Measurements from ENCODE around the gene MAD1L1. TPM values are rescaled to one million over a fixed set of nuclear protein-coding genes. Genes with fewer than 3 reads are reported as not detected.

The MAD1L1 gene
- total RNA-seq, 1 donor from 2014 or later = 16.2 TPM

GRCh38 chr7:1947586-1948217, 285.0 kb downstream of the MAD1L1 start:
- intact Hi-C loops (cut with micrococcal nuclease) = no loop called here
- TF ChIP-seq CTCF (IDR thresholded peaks at IDR 0.05; ENCODE audit: borderline replicate concordance) = no peak
- H3K9me3 ChIP-seq (replicated peaks) = no peaks in the 10 kb centered on the region
- no peak overlapping the region for H3K4me3 ChIP-seq
- peaks cover 17% of the 10 kb centered on the region for H3K4me1 ChIP-seq
- DNase-seq = peak; percentile 9
- H3K27me3 ChIP-seq (ENCODE audit: low read depth) = no peaks in the 10 kb centered on the region
- no peak overlapping the region for H3K27ac ChIP-seq (replicated peaks)
- no peaks in the 10 kb centered on the region for H3K36me3 ChIP-seq

GRCh38 chr7:1946773-1947450, 285.8 kb downstream of the MAD1L1 start:
- H3K4me3 ChIP-seq = no peak overlapping the region
- H3K4me1 ChIP-seq = peaks cover 24% of the 10 kb centered on the region
- H3K36me3 ChIP-seq = no peaks in the 10 kb centered on the region
- DNase-seq = peak; percentile 7
- no peaks in the 10 kb centered on the region for H3K9me3 ChIP-seq (replicated peaks)
- TF ChIP-seq CTCF (IDR thresholded peaks at IDR 0.05; ENCODE audit: borderline replicate concordance) = no peak
- H3K27ac ChIP-seq (replicated peaks) = no peak overlapping the region
- intact Hi-C loops (cut with micrococcal nuclease) = no loop called here
- no peaks in the 10 kb centered on the region for H3K27me3 ChIP-seq (ENCODE audit: low read depth)

- peak; percentile 6 for DNase-seq
- Histone ChIP-seq H3K27me3 (ENCODE audit: low read depth) (no peaks in the 10 kb centered on the region), H3K9me3 (replicated peaks) (no peaks in the 10 kb centered on the region)
Measured at GRCh38 chr7:1946025-1946772, 286.5 kb downstream of the MAD1L1 start.

GRCh38 chr7:1945558-1945957, 287.2 kb downstream of the MAD1L1 start:
- no peak for TF ChIP-seq CTCF (IDR thresholded peaks at IDR 0.05; ENCODE audit: borderline replicate concordance)
- H3K27me3 ChIP-seq (ENCODE audit: low read depth) = no peaks in the 10 kb centered on the region
- H3K27ac ChIP-seq (replicated peaks) = no peak overlapping the region
- H3K36me3 ChIP-seq = no peaks in the 10 kb centered on the region
- H3K9me3 ChIP-seq (replicated peaks) = no peaks in the 10 kb centered on the region
- no peak for DNase-seq
- peaks cover 18% of the 10 kb centered on the region for H3K4me1 ChIP-seq
- intact Hi-C loops (cut with micrococcal nuclease) = no loop called here
- H3K4me3 ChIP-seq = no peak overlapping the region

More at GRCh38 chr7:1946025-1946772, 286.5 kb downstream of the MAD1L1 start:
- H3K27ac ChIP-seq (replicated peaks) = no peak overlapping the region
- H3K4me3 ChIP-seq = no peak overlapping the region
- H3K36me3 ChIP-seq = no peaks in the 10 kb centered on the region
- TF ChIP-seq CTCF (IDR thresholded peaks at IDR 0.05; ENCODE audit: borderline replicate concordance) = no peak
- peaks cover 18% of the 10 kb centered on the region for H3K4me1 ChIP-seq
- intact Hi-C loops (cut with micrococcal nuclease) = no loop called here

- H3K27ac ChIP-seq (replicated peaks) = no peak overlapping the region
- TF ChIP-seq CTCF (IDR thresholded peaks at IDR 0.05; ENCODE audit: borderline replicate concordance) = no peak
- intact Hi-C loops (cut with micrococcal nuclease) = no loop called here
- peak; percentile 13 for DNase-seq
- H3K9me3 ChIP-seq (replicated peaks) = no peaks in the 10 kb centered on the region
- no peak overlapping the region for H3K4me3 ChIP-seq
- H3K4me1 ChIP-seq = peaks cover 27% of the 10 kb centered on the region
- no peaks in the 10 kb centered on the region for H3K36me3 ChIP-seq
- no peaks in the 10 kb centered on the region for H3K27me3 ChIP-seq (ENCODE audit: low read depth)
Measured at GRCh38 chr7:1944619-1945210, 288.0 kb downstream of the MAD1L1 start.

Data from left ventricle myocardium inferior (tissue), 1 donor.